SK-N-SH (cell line): Measurements from ENCODE around the gene AATF. TPM values are rescaled to one million over a fixed set of nuclear protein-coding genes. Genes with fewer than 3 reads are reported as not detected.

Experiments
- CTCF ChIA-PET: fragments of 300-600, 350-600 bp; formaldehyde crosslinking; extraction: SDS; loops from one replicate; lab custom pipeline; 2021; lab: Yijun Ruan, JAX
- POLR2A ChIA-PET: fragments of 350-600 bp; sonication (Branson Sonifier 250); formaldehyde crosslinking; extraction: SDS; loops from one replicate; lab custom pipeline; 2020; ENCODE audit warnings: antibody characterized with exemption, inconsistent platforms; lab: Yijun Ruan, JAX
- DNase-seq: peaks from one replicate; pipeline ENCODE4 v3.0.0; 2012
- H2AFZ ChIP-seq: fragments of 200-600 bp; sonication (generic); 2 replicates; pipeline ENCODE4 v1.8.1; 2016; ENCODE audit warnings: antibody characterized with exemption, mild to moderate bottlenecking, low read depth
- H3F3A ChIP-seq: fragments of 200-600 bp; sonication (generic); replicated peaks from 2 replicates; pipeline ENCODE3; 2016; ENCODE audit warnings: antibody characterized with exemption, mild to moderate bottlenecking; ENCODE audit not compliant: insufficient read depth
- H3K27ac ChIP-seq, 2 experiments: fragments of 200-500 bp in 1 of 2; fragments of 200-600 bp in 1 of 2; sonication (Bioruptor generic) in 1 of 2; sonication (generic), shearing (Covaris generic) in 1 of 2; 2 replicates each; pipeline versions ENCODE4 v1.5.1 to v1.6.1; 2014 to 2016; ENCODE audit warnings: low read depth in 2 of 2, inconsistent platforms in 1 of 2, low read length in 1 of 2, mild to moderate bottlenecking in 1 of 2, mixed read lengths in 1 of 2
- H3K27me3 ChIP-seq: fragments of 200-600 bp; sonication (generic), shearing (Covaris generic); 2 replicates; pipeline ENCODE4 v1.6.1; 2016; ENCODE audit warnings: mixed run types; ENCODE audit not compliant: insufficient read depth
- H3K36me3 ChIP-seq, 2 experiments: fragments of 200-500 bp in 1 of 2; fragments of 200-600 bp in 1 of 2; sonication (Bioruptor generic) in 1 of 2; sonication (generic) in 1 of 2; replicated peaks in 1 of 2; 2 replicates each; pipeline versions ENCODE3 to v1.5.1; 2014 to 2016; ENCODE audit warnings: low read length in 1 of 2, mild to moderate bottlenecking in 1 of 2; ENCODE audit not compliant: insufficient read depth in 2 of 2, control insufficient read depth in 1 of 2
- H3K4me1 ChIP-seq, 2 experiments: fragments of 200-500 bp in 1 of 2; fragments of 200-600 bp in 1 of 2; sonication (Bioruptor generic) in 1 of 2; sonication (generic), shearing (Covaris generic) in 1 of 2; 2 replicates each; pipeline versions ENCODE4 v1.5.1 to v1.6.1; 2014 to 2016; ENCODE audit warnings: low read depth in 1 of 2, low read length in 1 of 2, mixed run types in 1 of 2; ENCODE audit not compliant: insufficient read depth in 2 of 2, control insufficient read depth in 1 of 2
- H3K4me2 ChIP-seq: fragments of 200-600 bp; sonication (generic), shearing (Covaris generic); 2 replicates; pipeline ENCODE4 v1.6.1; 2017; ENCODE audit warnings: mixed run types
- H3K4me3 ChIP-seq, 2 experiments: fragments of 200-500 bp in 1 of 2; fragments of 200-600 bp in 1 of 2; sonication (Bioruptor generic) in 1 of 2; sonication (generic), shearing (Covaris generic) in 1 of 2; 2 replicates each; pipeline versions ENCODE4 v1.5.1 to v1.8.1; 2014 to 2016; ENCODE audit warnings: low read depth in 2 of 2, inconsistent platforms in 1 of 2, low read length in 1 of 2, mild to moderate bottlenecking in 1 of 2, mixed read lengths in 1 of 2, moderate library complexity in 1 of 2
- H3K79me2 ChIP-seq: fragments of 200-600 bp; sonication (generic); 2 replicates; pipeline ENCODE4 v1.8.1; 2017; ENCODE audit warnings: mild to moderate bottlenecking; ENCODE audit not compliant: insufficient read depth
- H3K9ac ChIP-seq: fragments of 200-600 bp; sonication (generic); 2 replicates; pipeline ENCODE4 v1.6.1; 2017; ENCODE audit warnings: mixed run types
- H3K9me2 ChIP-seq: fragments of 200-600 bp; sonication (generic); 2 replicates; pipeline ENCODE4 v1.6.1; 2017; ENCODE audit warnings: mixed run types
- H3K9me3 ChIP-seq: fragments of 200-600 bp; sonication (generic); 2 replicates; pipeline ENCODE4 v1.6.1; 2017; ENCODE audit warnings: mixed run types, mild to moderate bottlenecking, moderate library complexity
- H4K20me1 ChIP-seq: fragments of 200-600 bp; sonication (generic); 2 replicates; pipeline ENCODE4 v1.6.1; 2017; ENCODE audit warnings: mild to moderate bottlenecking, mixed run types; ENCODE audit not compliant: insufficient read depth
- CHD2 ChIP-seq: fragments of 150-350 bp; IDR thresholded peaks from 2 replicates; pipeline ENCODE4 v1.6.1; 2018; ENCODE audit warnings: low read length; ENCODE audit not compliant: partially characterized antibody
- FOXM1 ChIP-seq: IDR thresholded peaks from 2 replicates; pipeline ENCODE4 v1.4.0; 2012; ENCODE audit warnings: low read depth, mild to moderate bottlenecking
- GATA2 ChIP-seq: sonication (generic); formaldehyde crosslinking; IDR thresholded peaks from 2 replicates; pipeline ENCODE4 v1.5.0; 2020; ENCODE audit warnings: mild to moderate bottlenecking, missing genetic modification reagents
- NRF1 ChIP-seq: IDR thresholded peaks from 2 replicates; pipeline ENCODE4 v1.6.1; 2012; ENCODE audit warnings: low read depth, mild to moderate bottlenecking, low read length
- POLR2AphosphoS5 ChIP-seq: IDR thresholded peaks from 2 replicates; pipeline ENCODE4 v1.6.1; 2012; ENCODE audit warnings: low read depth, low read length
- RCOR1 ChIP-seq: fragments of 150-350 bp; IDR thresholded peaks from 2 replicates; pipeline ENCODE4 v1.6.1; 2017; ENCODE audit warnings: antibody characterized with exemption, low read length
- WGBS: methylation state at CpG from one replicate; pipeline ENCODE4 v1.1.6; 2017; ENCODE audit warnings: low lambda C conversion rate; 5-methylcytosine and 5-hydroxymethylcytosine counted together
- polyA plus RNA-seq, 3 experiments: library from polyadenylated mRNA; depleted of rRNA; stranded (reverse); fragments of >200 nt; gene quantifications; 2 replicates each; pipeline ENCODE4 v1.2.3, GENCODE V29; 2012
- TF ChIP-seq, protein P1 (sequence below): fragments of 200-600 bp; sonication (generic); IDR thresholded peaks from 2 replicates; pipeline ENCODE4 v1.6.1; 2017; ENCODE audit warnings: antibody characterized with exemption, mild to moderate bottlenecking, moderate library complexity
- TF ChIP-seq, protein P2 (sequence below): IDR thresholded peaks from 2 replicates; pipeline ENCODE4 v1.6.1; 2012; ENCODE audit warnings: mild to moderate bottlenecking, low read depth, low read length, moderate library complexity
- TF ChIP-seq, protein P3 (sequence below): IDR thresholded peaks from 2 replicates; pipeline ENCODE4; 2012

AATF gene
- polyA plus RNA-seq, 1 of the 3 experiments (the other 2 are of a cell fraction), result 18.8 TPM

DNA sequence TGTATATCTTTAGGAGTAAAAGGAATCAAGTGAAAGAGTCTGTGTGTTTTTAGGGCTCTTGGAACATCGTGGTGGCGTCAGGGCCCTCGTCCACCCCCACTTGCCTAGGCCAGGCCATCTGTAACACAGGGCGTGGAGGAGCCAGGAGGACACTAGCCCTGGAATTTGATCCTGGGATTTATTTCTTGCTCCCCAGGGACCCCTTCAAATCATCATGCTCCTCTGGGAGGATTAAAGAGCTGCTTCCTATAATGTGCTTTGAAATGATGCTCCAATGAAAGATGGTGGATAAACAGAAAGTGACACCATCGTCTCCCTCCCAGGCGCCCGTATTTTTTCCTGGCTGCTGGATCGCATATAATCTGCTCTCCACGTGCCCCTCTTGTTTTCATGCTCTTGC lies 113.3 kb downstream of the AATF start (continued):
- TF ChIP-seq, protein P1, sequence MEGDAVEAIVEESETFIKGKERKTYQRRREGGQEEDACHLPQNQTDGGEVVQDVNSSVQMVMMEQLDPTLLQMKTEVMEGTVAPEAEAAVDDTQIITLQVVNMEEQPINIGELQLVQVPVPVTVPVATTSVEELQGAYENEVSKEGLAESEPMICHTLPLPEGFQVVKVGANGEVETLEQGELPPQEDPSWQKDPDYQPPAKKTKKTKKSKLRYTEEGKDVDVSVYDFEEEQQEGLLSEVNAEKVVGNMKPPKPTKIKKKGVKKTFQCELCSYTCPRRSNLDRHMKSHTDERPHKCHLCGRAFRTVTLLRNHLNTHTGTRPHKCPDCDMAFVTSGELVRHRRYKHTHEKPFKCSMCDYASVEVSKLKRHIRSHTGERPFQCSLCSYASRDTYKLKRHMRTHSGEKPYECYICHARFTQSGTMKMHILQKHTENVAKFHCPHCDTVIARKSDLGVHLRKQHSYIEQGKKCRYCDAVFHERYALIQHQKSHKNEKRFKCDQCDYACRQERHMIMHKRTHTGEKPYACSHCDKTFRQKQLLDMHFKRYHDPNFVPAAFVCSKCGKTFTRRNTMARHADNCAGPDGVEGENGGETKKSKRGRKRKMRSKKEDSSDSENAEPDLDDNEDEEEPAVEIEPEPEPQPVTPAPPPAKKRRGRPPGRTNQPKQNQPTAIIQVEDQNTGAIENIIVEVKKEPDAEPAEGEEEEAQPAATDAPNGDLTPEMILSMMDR, result no peak
- TF ChIP-seq CHD2, result no peak
- TF ChIP-seq POLR2AphosphoS5, result no peak
- TF ChIP-seq FOXM1, result no peak

DNA sequence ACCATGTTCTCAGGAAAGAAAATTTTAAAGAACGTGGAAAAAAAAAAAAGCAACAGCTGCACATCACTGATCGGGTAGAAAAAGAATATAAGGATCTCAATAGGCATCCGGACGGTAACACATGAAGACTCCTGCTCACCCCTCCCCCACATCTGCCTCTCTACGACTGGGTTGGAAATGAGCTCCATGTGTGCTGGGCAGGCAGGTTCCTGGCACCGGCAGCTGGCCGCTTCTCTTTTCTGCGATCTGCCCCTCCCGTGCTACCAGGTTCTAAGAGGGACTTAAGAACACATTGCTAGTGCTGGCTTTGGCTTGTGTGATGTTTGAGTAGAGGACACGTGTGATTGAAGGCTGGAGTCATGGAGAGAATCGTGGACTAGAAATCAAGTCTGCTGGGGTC lies 115.5 kb downstream of the AATF start:
- Histone ChIP-seq H2AFZ (no peak overlapping the region), H3K9ac (no peak overlapping the region), H3K9me3 (no peaks in the 10 kb centered on the region), H3K4me3 (no peak overlapping the region), H3K27me3 (no peaks in the 10 kb centered on the region), H3F3A (no peaks in the 10 kb centered on the region), H3K27ac (no peak overlapping the region), H3K9me2 (no peaks in the 10 kb centered on the region), H3K36me3 (no peaks in the 10 kb centered on the region), H4K20me1 (no peaks in the 10 kb centered on the region), H3K4me1 (peaks cover 0 to 12% of the 10 kb centered on the region in 2 experiments; a peak in 1 of 4 replicates), H3K79me2 (no peaks in the 10 kb centered on the region), H3K4me2 (no peak overlapping the region)
- POLR2A ChIA-PET, result no interaction called here
- CTCF ChIA-PET, result interaction anchor here (1.2 to 6.0 kb wide), 3 partner anchors 10 to 438 kb away, joined by 5 to 36 read pairs (median 5); no protein-coding TSS in a partner anchor
- peak; percentile 46 for DNase-seq
- TF ChIP-seq GATA2 (no peak), CHD2 (no peak), RCOR1 (no peak), NRF1 (no peak)
- TF ChIP-seq, protein P2, sequence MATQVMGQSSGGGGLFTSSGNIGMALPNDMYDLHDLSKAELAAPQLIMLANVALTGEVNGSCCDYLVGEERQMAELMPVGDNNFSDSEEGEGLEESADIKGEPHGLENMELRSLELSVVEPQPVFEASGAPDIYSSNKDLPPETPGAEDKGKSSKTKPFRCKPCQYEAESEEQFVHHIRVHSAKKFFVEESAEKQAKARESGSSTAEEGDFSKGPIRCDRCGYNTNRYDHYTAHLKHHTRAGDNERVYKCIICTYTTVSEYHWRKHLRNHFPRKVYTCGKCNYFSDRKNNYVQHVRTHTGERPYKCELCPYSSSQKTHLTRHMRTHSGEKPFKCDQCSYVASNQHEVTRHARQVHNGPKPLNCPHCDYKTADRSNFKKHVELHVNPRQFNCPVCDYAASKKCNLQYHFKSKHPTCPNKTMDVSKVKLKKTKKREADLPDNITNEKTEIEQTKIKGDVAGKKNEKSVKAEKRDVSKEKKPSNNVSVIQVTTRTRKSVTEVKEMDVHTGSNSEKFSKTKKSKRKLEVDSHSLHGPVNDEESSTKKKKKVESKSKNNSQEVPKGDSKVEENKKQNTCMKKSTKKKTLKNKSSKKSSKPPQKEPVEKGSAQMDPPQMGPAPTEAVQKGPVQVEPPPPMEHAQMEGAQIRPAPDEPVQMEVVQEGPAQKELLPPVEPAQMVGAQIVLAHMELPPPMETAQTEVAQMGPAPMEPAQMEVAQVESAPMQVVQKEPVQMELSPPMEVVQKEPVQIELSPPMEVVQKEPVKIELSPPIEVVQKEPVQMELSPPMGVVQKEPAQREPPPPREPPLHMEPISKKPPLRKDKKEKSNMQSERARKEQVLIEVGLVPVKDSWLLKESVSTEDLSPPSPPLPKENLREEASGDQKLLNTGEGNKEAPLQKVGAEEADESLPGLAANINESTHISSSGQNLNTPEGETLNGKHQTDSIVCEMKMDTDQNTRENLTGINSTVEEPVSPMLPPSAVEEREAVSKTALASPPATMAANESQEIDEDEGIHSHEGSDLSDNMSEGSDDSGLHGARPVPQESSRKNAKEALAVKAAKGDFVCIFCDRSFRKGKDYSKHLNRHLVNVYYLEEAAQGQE, result no peak
- TF ChIP-seq, protein P3, sequence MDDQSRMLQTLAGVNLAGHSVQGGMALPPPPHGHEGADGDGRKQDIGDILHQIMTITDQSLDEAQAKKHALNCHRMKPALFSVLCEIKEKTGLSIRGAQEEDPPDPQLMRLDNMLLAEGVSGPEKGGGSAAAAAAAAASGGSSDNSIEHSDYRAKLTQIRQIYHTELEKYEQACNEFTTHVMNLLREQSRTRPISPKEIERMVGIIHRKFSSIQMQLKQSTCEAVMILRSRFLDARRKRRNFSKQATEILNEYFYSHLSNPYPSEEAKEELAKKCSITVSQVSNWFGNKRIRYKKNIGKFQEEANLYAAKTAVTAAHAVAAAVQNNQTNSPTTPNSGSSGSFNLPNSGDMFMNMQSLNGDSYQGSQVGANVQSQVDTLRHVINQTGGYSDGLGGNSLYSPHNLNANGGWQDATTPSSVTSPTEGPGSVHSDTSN, result no peak
- 81% methylated on average over 9 of the region's 11 CpGs for WGBS
